GM12891 (cell line): ENCODE measurements around the gene ATG7.

Experiments used
- PAX5 ChIP-seq: IDR thresholded peaks from 2 replicates; pipeline ENCODE4 v1.6.1; 2011; ENCODE audit warnings: low read length, moderate library complexity, mild to moderate bottlenecking; ENCODE audit not compliant: insufficient read depth, severe bottlenecking
- POLR2A ChIP-seq: IDR thresholded peaks from 2 replicates; pipeline ENCODE4 v1.6.1; 2011; ENCODE audit warnings: low read depth, low read length, control low read depth
- POLR2AphosphoS5 ChIP-seq: IDR thresholded peaks from 2 replicates; pipeline ENCODE4 v1.6.1; 2011; ENCODE audit warnings: low read depth, low read length, control low read depth
- POU2F2 ChIP-seq: IDR thresholded peaks from 2 replicates; pipeline ENCODE4 v1.6.1; 2011; ENCODE audit warnings: low read depth, mild to moderate bottlenecking, control low read depth, low read length, moderate library complexity
- TAF1 ChIP-seq: IDR thresholded peaks from 2 replicates; pipeline ENCODE4 v1.6.1; 2011; ENCODE audit warnings: low read depth, low read length, control low read depth

DNA sequence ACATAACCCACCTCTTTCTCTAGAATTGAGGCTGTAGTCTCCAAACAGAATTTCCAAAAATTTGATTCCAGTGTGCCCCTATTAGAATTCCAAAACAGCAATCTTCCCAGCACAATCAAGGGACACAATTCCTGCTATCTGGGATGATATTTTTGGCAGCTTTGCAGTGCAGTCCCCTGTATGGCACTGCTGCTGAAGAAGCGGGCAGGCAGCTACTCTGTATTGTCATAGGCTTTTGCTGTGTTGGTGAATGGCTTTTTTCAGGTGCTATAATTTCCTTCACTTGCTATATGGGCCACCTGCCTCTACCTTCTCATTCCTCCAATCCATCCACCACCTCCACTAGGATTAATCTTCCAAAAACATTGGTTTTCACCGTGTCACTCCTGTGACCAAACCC lies 226.0 kb downstream of the ATG7 start:
- TF ChIP-seq POLR2AphosphoS5 (no peak), TAF1 (no peak), POLR2A (no peak), POU2F2 (no peak), PAX5 (no peak)
